ENCODE measurements around the gene IMPDH1. TPM values are rescaled to one million over a fixed set of nuclear protein-coding genes. Genes with fewer than 3 reads are reported as not detected.

IMPDH1 gene
- total and polyA plus RNA-seq, 9 of the 15 experiments (the other 6 are each of a cell fraction or from before 2014, with no cell fraction given): 0.80 to 118 (median 64.3) TPM

- no peak for TF ChIP-seq REST (IDR thresholded peaks at IDR 0.05; ENCODE audit: borderline replicate concordance)
- 0 out of 2 replicates have a peak, but pooled peaks have one; percentile 3 for TF ChIP-seq REST (CRISPR knock-in tag; IDR thresholded peaks at IDR 0.05; ENCODE audit: low read depth)
- peak; percentile 96 for TF ChIP-seq CCNT2 (IDR thresholded peaks at IDR 0.05; ENCODE audit: borderline replicate concordance, extremely low read depth, insufficient read length, low read depth, low read length)
- no peak for TF ChIP-seq NUFIP1 (IDR thresholded peaks at IDR 0.05; ENCODE audit: partially characterized antibody)
- TF ChIP-seq HEY1 (CRISPR knock-in tag; IDR thresholded peaks at IDR 0.05; ENCODE audit: borderline replicate concordance): no peak
- TF ChIP-seq ZNF384 (IDR thresholded peaks at IDR 0.05; ENCODE audit: low read depth, low read length): peak; percentile 28; the same call in 1 of the 2 replicates
- TF ChIP-seq ZNF408 (CRISPR knock-in tag; IDR thresholded peaks at IDR 0.05; ENCODE audit: low read depth): no peak
- peak in 1 of 2 experiments; percentile 83; a peak in 2 of 4 replicates for TF ChIP-seq HDAC1 (IDR thresholded peaks at IDR 0.05)
- peak; percentile 91 to 94 for TF ChIP-seq MAZ (CRISPR knock-in tag; conservative IDR thresholded peaks at IDR 0.05 in 1 of 2, IDR thresholded peaks at IDR 0.05 in 1 of 2)
- no peak; the same call in 1 of the 2 replicates for TF ChIP-seq SMAD4 (CRISPR knock-in tag; conservative IDR thresholded peaks at IDR 0.05)
- no peak for TF ChIP-seq THRB (CRISPR knock-in tag; conservative IDR thresholded peaks at IDR 0.05)
- no peak for TF ChIP-seq HDAC8 (tag; IDR thresholded peaks at IDR 0.05)
- no peak; the same call in 1 of the 2 replicates for TF ChIP-seq SMARCC2 (IDR thresholded peaks at IDR 0.05; ENCODE audit: low read depth)
- TF ChIP-seq ZBTB33 (CRISPR knock-in tag; IDR thresholded peaks at IDR 0.05): peak; percentile 40; the same call in 1 of the 2 replicates
- TF ChIP-seq ELF4 (CRISPR knock-in tag; IDR thresholded peaks at IDR 0.05): no peak
Measured at GRCh38 chr7:128455543-128456254, 45.9 kb upstream of the IMPDH1 start, which contains the start of gene HILPDA (continued).
